NCI-H2196 treated with DMSO at 0.1 percent for 48 hours (cell line): Measurements from ENCODE around the gene PDCD2L.
"Not testable (repeated sequence)": the region's sequence is repeated elsewhere in the genome, so short reads cannot be mapped to it uniquely, and the experiment has no call there.

Experiments used
- DNase-seq: peaks from one replicate; lab custom pipeline; 2025; ENCODE audit not compliant: unreplicated experiment; lab: John Stamatoyannopoulos, UW

PDCD2L gene, protein sequence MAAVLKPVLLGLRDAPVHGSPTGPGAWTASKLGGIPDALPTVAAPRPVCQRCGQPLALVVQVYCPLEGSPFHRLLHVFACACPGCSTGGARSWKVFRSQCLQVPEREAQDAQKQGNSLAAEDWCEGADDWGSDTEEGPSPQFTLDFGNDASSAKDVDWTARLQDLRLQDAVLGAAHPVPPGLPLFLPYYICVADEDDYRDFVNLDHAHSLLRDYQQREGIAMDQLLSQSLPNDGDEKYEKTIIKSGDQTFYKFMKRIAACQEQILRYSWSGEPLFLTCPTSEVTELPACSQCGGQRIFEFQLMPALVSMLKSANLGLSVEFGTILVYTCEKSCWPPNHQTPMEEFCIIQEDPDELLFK

DNA sequence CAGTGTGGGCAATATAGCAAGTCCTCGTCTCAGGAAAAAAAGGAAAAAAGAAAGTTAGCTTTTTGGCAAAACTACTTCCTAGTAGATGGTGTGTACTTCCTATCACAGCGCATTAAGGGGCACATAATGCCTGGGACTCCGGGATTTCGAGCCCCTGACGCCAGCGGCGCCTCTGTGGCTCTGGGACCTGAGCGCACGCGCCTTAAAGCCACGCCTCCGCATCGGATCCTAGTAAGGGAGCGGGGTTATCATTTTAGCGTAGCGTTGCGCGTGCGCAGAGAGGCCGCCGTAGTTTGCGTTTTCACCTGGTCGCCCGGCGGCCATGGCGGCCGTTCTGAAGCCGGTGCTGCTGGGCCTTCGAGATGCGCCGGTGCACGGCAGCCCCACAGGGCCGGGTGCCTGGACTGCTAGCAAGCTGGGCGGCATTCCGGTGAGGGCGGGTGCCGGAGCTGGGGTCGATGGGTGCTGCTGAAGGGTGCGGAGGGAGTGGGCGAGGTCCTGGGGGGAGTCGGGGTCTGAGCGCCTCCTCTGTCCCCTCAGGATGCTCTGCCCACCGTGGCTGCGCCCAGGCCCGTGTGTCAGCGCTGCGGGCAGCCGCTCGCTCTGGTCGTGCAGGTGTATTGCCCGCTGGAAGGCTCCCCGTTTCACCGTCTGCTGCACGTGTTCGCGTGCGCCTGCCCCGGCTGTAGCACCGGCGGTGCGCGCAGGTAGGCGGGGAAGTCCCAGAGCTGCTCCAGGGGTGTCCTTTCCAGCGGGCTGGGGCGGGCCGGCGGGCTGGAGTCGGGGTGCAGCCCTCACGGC, at the start of gene PDCD2L:
Gene PDCD2L, plus strand, starts transcription at position 291 of the 801 bp plus-strand sequence. Its CDS starts 32 bp downstream, at position 323.
- peak; percentile 83 for DNase-seq

DNA sequence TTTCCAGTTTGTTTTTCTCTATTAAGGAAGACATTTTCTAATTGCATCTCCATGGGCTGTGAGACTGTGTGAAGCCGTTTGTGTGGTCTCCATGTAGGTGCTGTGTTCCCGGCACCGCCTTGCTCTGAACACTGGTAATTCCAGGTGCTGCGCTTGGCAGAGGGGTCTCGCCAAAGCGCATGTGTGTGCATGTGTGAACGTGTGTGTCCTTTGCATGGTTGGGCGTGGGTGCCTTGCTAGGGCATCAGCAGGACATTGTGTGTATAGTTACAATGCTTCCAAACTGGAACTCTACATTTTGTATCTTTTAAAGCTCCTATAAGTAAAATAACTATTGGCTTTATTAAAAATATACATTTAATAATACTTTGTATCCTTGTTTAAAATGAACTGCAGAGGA, 49.0 kb upstream of the PDCD2L start:
- no peak for DNase-seq

- no peak for DNase-seq
Observed at GRCh38 chr19:34356875-34357274, 47.3 kb upstream of the PDCD2L start.

DNA sequence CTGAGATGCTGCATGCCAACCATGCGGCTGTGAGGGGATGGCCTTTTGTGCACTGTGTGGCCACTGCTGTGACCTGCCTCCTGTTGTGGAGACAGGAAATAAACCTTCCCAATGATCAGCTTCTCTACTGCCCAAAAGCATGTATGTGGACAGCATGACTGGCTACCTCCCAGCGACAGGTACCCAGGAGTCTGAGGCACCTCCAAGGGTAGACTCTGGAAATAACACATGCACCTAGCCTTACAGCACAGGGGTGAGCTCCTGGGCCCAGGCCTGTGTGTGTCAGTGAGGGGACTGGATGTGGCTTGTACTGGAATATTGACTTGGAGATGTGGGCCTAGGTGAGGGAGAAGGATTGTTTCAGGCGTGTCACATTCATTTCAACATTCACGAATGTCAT, 46.8 kb upstream of the PDCD2L start:
- no peak for DNase-seq

- DNase-seq, result peak; percentile 93
Observed at GRCh38 chr19:34359140-34359953, 44.9 kb upstream of the PDCD2L start.

DNA sequence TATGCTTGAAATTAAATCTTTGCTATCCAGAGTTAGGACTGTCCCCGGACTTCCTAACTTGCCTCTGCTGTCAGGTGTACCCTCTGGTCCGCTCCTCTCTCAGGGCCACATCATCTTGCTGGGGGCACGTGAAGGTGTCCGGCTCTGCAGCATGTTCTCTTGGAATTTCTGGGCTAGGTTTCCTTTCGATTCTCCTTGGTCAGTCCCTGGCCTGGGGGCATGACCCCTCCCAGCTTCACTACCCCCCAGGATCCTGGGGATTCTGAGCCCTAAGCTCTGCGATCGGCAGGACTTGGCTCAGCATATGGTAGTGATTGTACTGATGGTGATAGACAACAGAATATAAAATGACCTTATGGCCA, 44.3 kb upstream of the PDCD2L start:
- no peak for DNase-seq

GRCh38 chr19:34360354-34360909, 43.8 kb upstream of the PDCD2L start:
- no peak for DNase-seq

- DNase-seq, result no peak
Observed at GRCh38 chr19:34362679-34363069, 41.5 kb upstream of the PDCD2L start.

DNA sequence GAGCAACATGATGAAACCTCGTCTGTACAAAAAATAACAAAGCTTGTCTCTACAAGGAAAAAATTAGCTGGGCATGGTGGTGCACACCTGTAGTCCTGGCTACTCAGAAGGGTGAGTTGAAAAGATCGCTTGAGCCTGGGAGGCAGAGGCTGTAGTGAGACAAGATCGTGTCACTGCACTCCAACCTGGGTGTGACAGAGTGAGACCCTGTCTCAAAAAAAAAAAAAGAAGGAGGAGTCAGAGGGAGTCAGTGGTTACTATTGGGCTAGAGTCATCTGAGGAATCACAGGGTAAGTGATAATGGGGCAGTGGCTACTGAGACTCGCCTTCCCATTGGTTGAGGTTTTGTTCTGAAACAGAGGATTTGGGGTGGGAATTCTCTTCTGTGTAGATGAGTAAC, 41.1 kb upstream of the PDCD2L start:
- no peak for DNase-seq

- no peak for DNase-seq
Observed at GRCh38 chr19:34363930-34364329, 40.3 kb upstream of the PDCD2L start.

GRCh38 chr19:34364462-34364829, 39.8 kb upstream of the PDCD2L start:
- DNase-seq, result no peak

GRCh38 chr19:34364830-34365462, 39.3 kb upstream of the PDCD2L start, which contains the start of gene GPI:
GPI (plus strand) TSS chr19:34365196; CDS start chr19:34365267, 71 bp downstream.
- peak; percentile 55 for DNase-seq

GRCh38 chr19:34365463-34366401, 38.5 kb upstream of the PDCD2L start:
- DNase-seq, result no peak

GRCh38 chr19:34366738-34367623, 37.2 kb upstream of the PDCD2L start:
- DNase-seq, result no peak

- no peak for DNase-seq
Observed at GRCh38 chr19:34367624-34367957, 36.6 kb upstream of the PDCD2L start.

DNA sequence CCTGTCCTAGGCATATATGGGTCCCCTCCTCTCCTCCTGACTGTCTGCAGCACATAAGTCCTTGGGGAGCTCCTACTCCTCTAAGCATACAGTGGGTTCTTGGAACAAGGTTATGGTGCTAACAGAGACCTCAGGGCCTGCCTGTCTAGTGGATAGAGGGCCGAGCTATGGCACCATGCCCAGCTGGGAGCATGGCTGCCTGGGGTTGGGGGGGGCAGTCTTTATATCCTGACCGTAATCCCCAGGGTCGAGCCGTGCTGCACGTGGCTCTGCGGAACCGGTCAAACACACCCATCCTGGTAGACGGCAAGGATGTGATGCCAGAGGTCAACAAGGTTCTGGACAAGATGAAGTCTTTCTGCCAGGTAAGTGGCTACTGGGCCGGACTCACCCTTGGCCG, 35.9 kb upstream of the PDCD2L start:
- no peak for DNase-seq

GRCh38 chr19:34369166-34369565, 35.0 kb upstream of the PDCD2L start:
- not testable (repeated sequence) for DNase-seq

GRCh38 chr19:34370117-34370516, 34.1 kb upstream of the PDCD2L start:
- DNase-seq, result no peak

- no peak for DNase-seq
Observed at GRCh38 chr19:34370983-34371382, 33.2 kb upstream of the PDCD2L start.
